Uterus (tissue), 2 donors: Measurements from ENCODE around the gene NDUFA1.
"Not testable (repeated sequence)": the region's sequence is repeated elsewhere in the genome, so short reads cannot be mapped to it uniquely, and the experiment has no call there.

Experiments
- POLR2A ChIP-seq, 2 donors: fragments of 450-650 bp; IDR thresholded peaks; one replicate each; pipeline ENCODE4 v1.6.1; 2016; ENCODE audit warnings: antibody characterized with exemption in 2 of 2, mild to moderate bottlenecking in 1 of 2, moderate library complexity in 1 of 2
- TF ChIP-seq, protein P1 (sequence below), 4 experiments: fragments of 200-600 bp in 2 of 4; fragments of 450-650 bp in 2 of 4; sonication (generic) in 2 of 4; IDR thresholded peaks; one replicate each; pipeline ENCODE4 v1.5.1; 2016 to 2019; ENCODE audit warnings: antibody characterized with exemption in 4 of 4, mild to moderate bottlenecking in 2 of 4, moderate library complexity in 1 of 4

DNA sequence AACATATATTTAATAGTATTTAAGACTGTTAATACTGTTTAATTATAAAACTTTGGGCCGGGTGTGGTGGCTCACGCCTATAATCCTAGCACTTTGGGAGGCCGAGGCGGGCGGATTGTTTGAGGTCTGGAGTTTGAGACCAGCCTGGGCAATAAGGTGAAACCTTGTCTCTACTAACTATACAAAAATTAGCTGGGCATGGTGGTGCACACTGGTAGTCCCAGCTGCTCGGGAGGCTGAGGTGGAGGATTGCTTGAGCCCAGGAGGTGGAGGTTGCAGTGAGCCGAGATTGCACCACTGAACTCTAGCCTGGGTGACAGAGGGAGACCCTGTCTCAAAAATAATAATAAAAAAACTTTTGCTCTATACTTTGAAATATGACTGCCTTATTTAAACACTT lies 50.8 kb downstream of the NDUFA1 start:
- TF ChIP-seq, protein P1, sequence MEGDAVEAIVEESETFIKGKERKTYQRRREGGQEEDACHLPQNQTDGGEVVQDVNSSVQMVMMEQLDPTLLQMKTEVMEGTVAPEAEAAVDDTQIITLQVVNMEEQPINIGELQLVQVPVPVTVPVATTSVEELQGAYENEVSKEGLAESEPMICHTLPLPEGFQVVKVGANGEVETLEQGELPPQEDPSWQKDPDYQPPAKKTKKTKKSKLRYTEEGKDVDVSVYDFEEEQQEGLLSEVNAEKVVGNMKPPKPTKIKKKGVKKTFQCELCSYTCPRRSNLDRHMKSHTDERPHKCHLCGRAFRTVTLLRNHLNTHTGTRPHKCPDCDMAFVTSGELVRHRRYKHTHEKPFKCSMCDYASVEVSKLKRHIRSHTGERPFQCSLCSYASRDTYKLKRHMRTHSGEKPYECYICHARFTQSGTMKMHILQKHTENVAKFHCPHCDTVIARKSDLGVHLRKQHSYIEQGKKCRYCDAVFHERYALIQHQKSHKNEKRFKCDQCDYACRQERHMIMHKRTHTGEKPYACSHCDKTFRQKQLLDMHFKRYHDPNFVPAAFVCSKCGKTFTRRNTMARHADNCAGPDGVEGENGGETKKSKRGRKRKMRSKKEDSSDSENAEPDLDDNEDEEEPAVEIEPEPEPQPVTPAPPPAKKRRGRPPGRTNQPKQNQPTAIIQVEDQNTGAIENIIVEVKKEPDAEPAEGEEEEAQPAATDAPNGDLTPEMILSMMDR (IDR thresholded peaks at IDR 0.05) = not testable (repeated sequence)
- TF ChIP-seq POLR2A (IDR thresholded peaks at IDR 0.05) = not testable (repeated sequence)
